ENCODE results near the gene CAPN7.

CAPN7 gene

GRCh38 chr3:15288331-15289035 lies 82.4 kb downstream of the CAPN7 start:
- H2AK5ac ChIP-seq (ENCODE audit: low read length) = no peak overlapping the region
- no peak overlapping the region for H2AFZ ChIP-seq (ENCODE audit: insufficient read depth, low read length, poor library complexity)
- peaks cover 17 to 28% of the 10 kb centered on the region in 2 experiments for H3K36me3 ChIP-seq (ENCODE audit: control insufficient read depth in 1 of 2, insufficient read depth in 2 of 2, low read length in 2 of 2)
- no peak overlapping the region for H4K12ac ChIP-seq (ENCODE audit: low read depth, low read length)
- H3K23ac ChIP-seq (ENCODE audit: low read length) = no peak overlapping the region
- no peak overlapping the region for H3K4me3 ChIP-seq (ENCODE audit: low read depth, low read length)
- H3K79me1 ChIP-seq (ENCODE audit: low read length) = peaks cover 11% of the 10 kb centered on the region
- H2BK12ac ChIP-seq (ENCODE audit: low read length) = no peak overlapping the region
- H3K14ac ChIP-seq (ENCODE audit: low read length) = no peak overlapping the region
- DNase-seq = peak in 1 of 2 donors; percentile 31
- no peak overlapping the region for H4K8ac ChIP-seq (ENCODE audit: low read depth, low read length)
- peaks cover 8 to 17% of the 10 kb centered on the region in 2 experiments for H3K4me1 ChIP-seq (ENCODE audit: control insufficient read depth in 1 of 2, insufficient read depth in 2 of 2, low read length in 2 of 2)
- no peak overlapping the region for H3K9ac ChIP-seq (ENCODE audit: low read length)
- peak overlapping the region; percentile 37 for H3K27ac ChIP-seq (ENCODE audit: low read depth, low read length)
- no peak overlapping the region for H3K4ac ChIP-seq (ENCODE audit: low read depth, low read length)
- peaks cover 8% of the 10 kb centered on the region for H3K79me2 ChIP-seq (ENCODE audit: control insufficient read depth, insufficient read depth, low read length, poor library complexity)
- WGBS (ENCODE audit: extremely low coverage, insufficient coverage, insufficient read length) = no CpG with 5 or more reads among the region's 10 CpGs
- H2BK5ac ChIP-seq (ENCODE audit: low read depth, low read length, poor library complexity) = no peak overlapping the region
- H3K18ac ChIP-seq (ENCODE audit: low read length) = no peak overlapping the region
- H3K9me3 ChIP-seq (ENCODE audit: insufficient read depth, low read depth, low read length) = no peaks in the 10 kb centered on the region
- no peak overlapping the region for H3K4me2 ChIP-seq (ENCODE audit: low read length)
- no peak overlapping the region for H2BK120ac ChIP-seq (ENCODE audit: insufficient read depth, low read length, poor library complexity)
- H3K27me3 ChIP-seq (ENCODE audit: insufficient read depth, low read length) = no peaks in the 10 kb centered on the region
- peak overlapping the region; percentile 4 for H4K91ac ChIP-seq (ENCODE audit: low read depth, low read length)

- H4K12ac ChIP-seq (ENCODE audit: low read depth, low read length) = no peak overlapping the region
- DNase-seq = no peak
- no peaks in the 10 kb centered on the region for H3K27me3 ChIP-seq (ENCODE audit: insufficient read depth, low read length)
- peaks cover 9 to 18% of the 10 kb centered on the region in 2 experiments for H3K4me1 ChIP-seq (ENCODE audit: control insufficient read depth in 1 of 2, insufficient read depth in 2 of 2, low read length in 2 of 2)
- H3K14ac ChIP-seq (ENCODE audit: low read length) = no peak overlapping the region
- H3K23ac ChIP-seq (ENCODE audit: low read length) = no peak overlapping the region
- no peak overlapping the region for H3K4me2 ChIP-seq (ENCODE audit: low read length)
- H2BK120ac ChIP-seq (ENCODE audit: insufficient read depth, low read length, poor library complexity) = no peak overlapping the region
- H4K91ac ChIP-seq (ENCODE audit: low read depth, low read length) = no peak overlapping the region
- peaks cover 16 to 28% of the 10 kb centered on the region in 2 experiments for H3K36me3 ChIP-seq (ENCODE audit: control insufficient read depth in 1 of 2, insufficient read depth in 2 of 2, low read length in 2 of 2)
- peaks cover 8% of the 10 kb centered on the region for H3K79me2 ChIP-seq (ENCODE audit: control insufficient read depth, insufficient read depth, low read length, poor library complexity)
- H3K9me3 ChIP-seq (ENCODE audit: insufficient read depth, low read depth, low read length) = no peaks in the 10 kb centered on the region
- no peak overlapping the region for H2AFZ ChIP-seq (ENCODE audit: insufficient read depth, low read length, poor library complexity)
- no peak overlapping the region for H2BK5ac ChIP-seq (ENCODE audit: low read depth, low read length, poor library complexity)
- H3K27ac ChIP-seq (ENCODE audit: low read depth, low read length) = no peak overlapping the region
- WGBS (ENCODE audit: extremely low coverage, insufficient coverage, insufficient read length) = no CpG with 5 or more reads among the region's 1 CpG
- peaks cover 9% of the 10 kb centered on the region for H3K79me1 ChIP-seq (ENCODE audit: low read length)
- H3K9ac ChIP-seq (ENCODE audit: low read length) = no peak overlapping the region
- no peak overlapping the region for H3K4ac ChIP-seq (ENCODE audit: low read depth, low read length)
- H2AK5ac ChIP-seq (ENCODE audit: low read length) = no peak overlapping the region
- H4K8ac ChIP-seq (ENCODE audit: low read depth, low read length) = no peak overlapping the region
- no peak overlapping the region for H2BK12ac ChIP-seq (ENCODE audit: low read length)
- H3K18ac ChIP-seq (ENCODE audit: low read length) = no peak overlapping the region
- no peak overlapping the region for H3K4me3 ChIP-seq (ENCODE audit: low read depth, low read length)
These were observed 83.6 kb downstream of the CAPN7 start for GRCh38 chr3:15289661-15290060.

- WGBS (ENCODE audit: extremely low coverage, insufficient coverage, insufficient read length) = no CpG with 5 or more reads among the region's 3 CpGs
- Histone ChIP-seq H4K12ac (ENCODE audit: low read depth, low read length) (no peak overlapping the region), H3K79me1 (ENCODE audit: low read length) (peaks cover 7% of the 10 kb centered on the region), H3K36me3 (ENCODE audit: control insufficient read depth in 1 of 2, insufficient read depth in 2 of 2, low read length in 2 of 2) (peaks cover 16 to 30% of the 10 kb centered on the region in 2 experiments), H2BK5ac (ENCODE audit: low read depth, low read length, poor library complexity) (no peak overlapping the region), H3K27me3 (ENCODE audit: insufficient read depth, low read length) (no peaks in the 10 kb centered on the region), H3K4me3 (ENCODE audit: low read depth, low read length) (no peak overlapping the region), H3K9ac (ENCODE audit: low read length) (no peak overlapping the region), H3K14ac (ENCODE audit: low read length) (no peak overlapping the region), H3K4ac (ENCODE audit: low read depth, low read length) (no peak overlapping the region), H2AFZ (ENCODE audit: insufficient read depth, low read length, poor library complexity) (no peak overlapping the region), H2BK120ac (ENCODE audit: insufficient read depth, low read length, poor library complexity) (no peak overlapping the region), H3K18ac (ENCODE audit: low read length) (no peak overlapping the region), H4K8ac (ENCODE audit: low read depth, low read length) (no peak overlapping the region), H2AK5ac (ENCODE audit: low read length) (no peak overlapping the region), H3K79me2 (ENCODE audit: control insufficient read depth, insufficient read depth, low read length, poor library complexity) (peaks cover 8% of the 10 kb centered on the region), H4K91ac (ENCODE audit: low read depth, low read length) (peak overlapping the region; percentile 3), H3K23ac (ENCODE audit: low read length) (no peak overlapping the region), H3K4me1 (ENCODE audit: control insufficient read depth in 1 of 2, insufficient read depth in 2 of 2, low read length in 2 of 2) (peaks cover 9 to 18% of the 10 kb centered on the region in 2 experiments), H3K27ac (ENCODE audit: low read depth, low read length) (no peak overlapping the region), H3K4me2 (ENCODE audit: low read length) (no peak overlapping the region), H3K9me3 (ENCODE audit: insufficient read depth, low read depth, low read length) (no peaks in the 10 kb centered on the region), H2BK12ac (ENCODE audit: low read length) (no peak overlapping the region)
- no peak for DNase-seq
These were observed 84.7 kb downstream of the CAPN7 start for GRCh38 chr3:15290736-15291135.

- DNase-seq = no peak
- Histone ChIP-seq H2AFZ (ENCODE audit: insufficient read depth, low read length, poor library complexity) (peak overlapping the region; percentile 8), H3K4me2 (ENCODE audit: low read length) (no peak overlapping the region), H2AK5ac (ENCODE audit: low read length) (no peak overlapping the region), H4K12ac (ENCODE audit: low read depth, low read length) (no peak overlapping the region), H3K36me3 (ENCODE audit: control insufficient read depth in 1 of 2, insufficient read depth in 2 of 2, low read length in 2 of 2) (peaks cover 9 to 23% of the 10 kb centered on the region in 2 experiments), H2BK120ac (ENCODE audit: insufficient read depth, low read length, poor library complexity) (peak overlapping the region; percentile 6), H3K18ac (ENCODE audit: low read length) (peak overlapping the region; percentile 54), H3K4ac (ENCODE audit: low read depth, low read length) (peak overlapping the region; percentile 80), H2BK5ac (ENCODE audit: low read depth, low read length, poor library complexity) (no peak overlapping the region), H3K27me3 (ENCODE audit: insufficient read depth, low read length) (no peaks in the 10 kb centered on the region), H3K79me2 (ENCODE audit: control insufficient read depth, insufficient read depth, low read length, poor library complexity) (peaks cover 11% of the 10 kb centered on the region), H3K4me3 (ENCODE audit: low read depth, low read length) (no peak overlapping the region), H4K91ac (ENCODE audit: low read depth, low read length) (peak overlapping the region; percentile 55), H3K9ac (ENCODE audit: low read length) (no peak overlapping the region), H3K23ac (ENCODE audit: low read length) (no peak overlapping the region), H3K79me1 (ENCODE audit: low read length) (peaks cover 5% of the 10 kb centered on the region), H3K4me1 (ENCODE audit: control insufficient read depth in 1 of 2, insufficient read depth in 2 of 2, low read length in 2 of 2) (peaks cover 9 to 16% of the 10 kb centered on the region in 2 experiments), H3K9me3 (ENCODE audit: insufficient read depth, low read depth, low read length) (no peaks in the 10 kb centered on the region), H2BK12ac (ENCODE audit: low read length) (no peak overlapping the region), H3K14ac (ENCODE audit: low read length) (no peak overlapping the region), H3K27ac (ENCODE audit: low read depth, low read length) (peak overlapping the region; percentile 13), H4K8ac (ENCODE audit: low read depth, low read length) (peak overlapping the region; percentile 57)
- no CpG with 5 or more reads among the region's 6 CpGs for WGBS (ENCODE audit: extremely low coverage, insufficient coverage, insufficient read length)
These were observed 85.8 kb downstream of the CAPN7 start for GRCh38 chr3:15291589-15292541.
